Lower leg skin (tissue), 4 donors: ENCODE data around the gene STARD9. TPM values are rescaled to one million over a fixed set of nuclear protein-coding genes. Genes with fewer than 3 reads are reported as not detected.

ENCODE experiments used
- DNase-seq, 2 donors: peaks; one replicate each; pipeline ENCODE4 v3.0.0-alpha.2; 2019; ENCODE audit warnings: low spot score in 2 of 2
- H3K4me3 ChIP-seq: fragments of 200-600 bp; sonication (generic); 2 replicates; pipeline ENCODE4 v1.5.1; 2017; ENCODE audit warnings: mild to moderate bottlenecking, low read depth; ENCODE audit not compliant: poor library complexity, severe bottlenecking
- POLR2A ChIP-seq, 2 donors: fragments of 450-650 bp; IDR thresholded peaks; one replicate each; pipeline ENCODE4 v1.6.1; 2016 to 2017; ENCODE audit warnings: antibody characterized with exemption in 2 of 2, mild to moderate bottlenecking in 1 of 2, moderate library complexity in 1 of 2
- WGBS, 2 donors: methylation state at CpG; one replicate each; pipeline ENCODE4 v1.1.5; 2018; 5-methylcytosine and 5-hydroxymethylcytosine counted together
- intact Hi-C: fragments of 100-400 bp; cut with DNase I; formaldehyde crosslinking; loops from one replicate; pipeline ENCODE4 v1.15.0; 2023; ENCODE audit warnings: low total_unique reads
- total RNA-seq, 4 donors: library from RNA; depleted of rRNA; stranded (reverse); fragments of >200 nt; gene quantifications; one replicate each; pipeline ENCODE4 v1.1.0, GENCODE V29; 2016
- TF ChIP-seq, protein P1 (sequence below), 3 donors: fragments of 450-650 bp; IDR thresholded peaks; one replicate each; pipeline ENCODE4 v1.5.1; 2016; ENCODE audit warnings: antibody characterized with exemption in 3 of 3, mild to moderate bottlenecking in 3 of 3, moderate library complexity in 2 of 3

The STARD9 gene
- total RNA-seq, 4 donors from 2014 or later: 3.0 to 7.6 (median 6.7) TPM

DNA sequence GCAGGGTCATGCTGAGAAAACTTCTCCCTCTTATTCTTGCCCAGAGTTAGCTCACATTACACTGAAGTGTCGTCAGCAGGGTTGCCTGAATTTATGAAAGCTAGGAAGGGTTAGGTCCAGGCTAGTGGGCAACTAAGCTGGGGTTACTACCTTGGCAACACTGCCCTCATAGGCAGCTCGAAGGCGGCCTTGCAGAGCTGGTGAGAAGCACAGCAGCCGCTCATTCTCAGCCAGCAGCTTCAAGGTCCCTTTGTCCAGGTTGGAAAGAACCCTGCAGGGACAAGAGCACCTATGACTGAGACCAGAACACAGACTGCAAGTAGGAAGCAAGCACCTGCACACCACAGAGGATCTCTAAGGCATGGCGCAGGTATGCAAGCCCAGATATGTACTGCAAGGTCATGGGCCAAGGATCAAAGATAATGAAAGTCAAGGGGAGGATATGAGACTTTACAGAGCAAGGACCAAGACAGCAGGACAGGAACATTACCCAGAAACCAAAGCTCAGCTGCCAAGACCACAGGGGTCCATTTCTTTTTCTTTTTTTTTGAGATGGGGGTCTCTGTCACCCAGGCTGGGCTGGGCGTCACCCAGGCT, 158.8 kb downstream of the STARD9 start:
- H3K4me3 ChIP-seq: no peak overlapping the region
- DNase-seq: no peak
- intact Hi-C loops: loop anchor here (10.0 kb wide), 1 partner anchor 191 kb away; the partner anchor contains the start of gene TTBK2
- 99% methylated on average over 6 of the region's 6 CpGs for WGBS, 2 donors
- TF ChIP-seq, protein P1, sequence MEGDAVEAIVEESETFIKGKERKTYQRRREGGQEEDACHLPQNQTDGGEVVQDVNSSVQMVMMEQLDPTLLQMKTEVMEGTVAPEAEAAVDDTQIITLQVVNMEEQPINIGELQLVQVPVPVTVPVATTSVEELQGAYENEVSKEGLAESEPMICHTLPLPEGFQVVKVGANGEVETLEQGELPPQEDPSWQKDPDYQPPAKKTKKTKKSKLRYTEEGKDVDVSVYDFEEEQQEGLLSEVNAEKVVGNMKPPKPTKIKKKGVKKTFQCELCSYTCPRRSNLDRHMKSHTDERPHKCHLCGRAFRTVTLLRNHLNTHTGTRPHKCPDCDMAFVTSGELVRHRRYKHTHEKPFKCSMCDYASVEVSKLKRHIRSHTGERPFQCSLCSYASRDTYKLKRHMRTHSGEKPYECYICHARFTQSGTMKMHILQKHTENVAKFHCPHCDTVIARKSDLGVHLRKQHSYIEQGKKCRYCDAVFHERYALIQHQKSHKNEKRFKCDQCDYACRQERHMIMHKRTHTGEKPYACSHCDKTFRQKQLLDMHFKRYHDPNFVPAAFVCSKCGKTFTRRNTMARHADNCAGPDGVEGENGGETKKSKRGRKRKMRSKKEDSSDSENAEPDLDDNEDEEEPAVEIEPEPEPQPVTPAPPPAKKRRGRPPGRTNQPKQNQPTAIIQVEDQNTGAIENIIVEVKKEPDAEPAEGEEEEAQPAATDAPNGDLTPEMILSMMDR (IDR thresholded peaks at IDR 0.05): no peak
- no peak for TF ChIP-seq POLR2A (IDR thresholded peaks at IDR 0.05)

DNA sequence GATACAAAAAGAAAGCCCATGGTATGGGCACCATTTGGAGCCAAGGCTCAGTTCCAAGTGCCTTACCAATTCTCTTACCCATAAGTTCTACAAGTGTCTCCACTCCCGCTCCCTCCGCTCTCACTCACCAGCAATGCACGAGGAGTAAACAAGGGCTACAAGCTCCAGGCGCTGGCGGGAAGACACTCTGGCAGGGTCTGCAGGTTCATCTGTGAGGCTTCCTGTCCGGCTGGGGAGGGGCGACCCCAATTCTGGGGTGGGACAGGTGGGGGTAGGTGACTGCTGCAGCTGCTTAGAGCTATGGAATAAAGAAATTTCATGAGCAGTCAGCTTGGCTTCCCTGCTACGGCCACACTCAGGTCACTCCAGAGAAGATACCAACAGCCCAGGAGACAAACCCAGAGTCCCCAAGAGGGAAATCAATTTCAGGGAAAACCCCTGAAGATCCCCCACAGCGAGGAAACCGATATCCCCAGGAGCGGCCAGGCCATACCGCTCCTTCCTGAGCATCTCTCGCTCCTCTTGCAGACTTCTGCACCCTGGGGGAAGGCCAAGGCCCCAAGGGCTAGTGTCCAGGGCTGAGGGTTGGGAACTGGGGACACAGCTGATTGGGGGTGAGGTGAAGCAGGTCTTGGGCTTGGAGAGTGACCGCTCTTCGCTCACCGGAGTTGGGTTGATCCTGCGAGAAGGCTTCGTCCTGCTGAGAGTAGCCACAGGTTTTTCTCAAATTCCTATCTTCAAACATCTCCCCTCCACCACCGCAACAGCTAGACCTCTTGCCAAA, 160.2 kb downstream of the STARD9 start:
- TF ChIP-seq, protein P1 (IDR thresholded peaks at IDR 0.05): no peak
- no peak for TF ChIP-seq POLR2A (IDR thresholded peaks at IDR 0.05)
- 83 to 85% methylated on average over 19 of the region's 19 CpGs for WGBS, 2 donors
- H3K4me3 ChIP-seq: no peak overlapping the region
- no peak for DNase-seq
- intact Hi-C loops: loop anchor here (10.0 kb wide), 1 partner anchor 189 kb away; the partner anchor contains the start of gene TTBK2

DNA sequence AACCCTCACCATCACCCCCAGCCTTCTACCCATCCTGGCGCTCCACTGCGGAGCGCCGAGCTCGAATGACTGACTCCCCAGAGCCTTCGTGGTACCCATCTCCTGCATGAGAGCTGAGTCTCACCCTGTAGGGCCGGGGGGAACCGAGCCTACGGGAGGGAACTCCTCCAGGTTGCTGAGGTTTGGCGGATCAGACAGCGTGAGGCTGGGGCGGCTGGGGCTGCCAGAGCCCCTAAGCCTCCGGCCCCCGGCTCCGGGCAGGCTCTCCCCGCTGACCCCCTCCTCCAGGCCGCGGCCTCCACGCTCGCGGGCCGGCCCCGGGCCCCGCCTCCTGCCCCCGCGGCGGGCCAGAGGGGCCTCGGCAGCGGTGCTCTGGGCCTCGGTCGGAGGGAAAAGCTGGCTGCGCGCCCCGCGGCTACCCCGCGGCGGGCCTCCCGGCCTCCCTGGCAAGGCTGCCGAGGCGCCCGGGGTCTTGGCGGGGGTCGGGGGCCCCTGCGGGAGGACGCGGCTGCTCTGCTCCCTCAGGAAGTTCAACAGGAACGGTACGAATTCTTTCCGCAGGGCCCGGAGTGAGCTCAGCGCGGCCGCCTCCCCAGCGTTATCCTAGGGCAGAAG, 160.9 kb downstream of the STARD9 start:
- TF ChIP-seq POLR2A (IDR thresholded peaks at IDR 0.05): no peak
- TF ChIP-seq, protein P1 (IDR thresholded peaks at IDR 0.05): no peak
- intact Hi-C loops: loop anchor here (10.0 kb wide), 1 partner anchor 189 kb away; the partner anchor contains the start of gene TTBK2
- 0 to 3% methylated on average over 27 to 30 of the region's 55 CpGs for WGBS, 2 donors
- no peak for DNase-seq
- H3K4me3 ChIP-seq: peak overlapping the region; percentile 91

GRCh38 chr15:42736793-42737528, 161.6 kb downstream of the STARD9 start, which contains the start of gene CDAN1:
CDAN1 (minus strand) TSS chr15:42737128; CDS start chr15:42737102, 26 bp downstream.
- intact Hi-C loops: loop anchor here (10.0 kb wide), 1 partner anchor 188 kb away; the partner anchor contains the start of gene TTBK2
- TF ChIP-seq POLR2A (IDR thresholded peaks at IDR 0.05): peak in 1 of 2 donors; percentile 35
- TF ChIP-seq, protein P1 (IDR thresholded peaks at IDR 0.05): no peak
- H3K4me3 ChIP-seq: peak within 1 kb of the TSS; percentile 91
- peak; percentile 87 to 97 for DNase-seq
- WGBS, 2 donors: 1% methylated on average over 19 to 38 of the region's 76 CpGs
